ENCODE measurements around the gene LRR1. TPM values are rescaled to one million over a fixed set of nuclear protein-coding genes. Genes with fewer than 3 reads are reported as not detected.

The LRR1 gene
- total RNA-seq, 2 donors from 2014 or later = 7.0 to 8.4 TPM

- no peaks in the 10 kb centered on the region for H3K27me3 ChIP-seq (replicated peaks; ENCODE audit: insufficient read depth)
- intact Hi-C loops (cut with DNase I) = no loop called here
- TF ChIP-seq CTCF (IDR thresholded peaks at IDR 0.05) = peak; percentile 61 to 91 (median 80)
- TF ChIP-seq POLR2A (IDR thresholded peaks at IDR 0.05) = no peak
- TF ChIP-seq POLR2AphosphoS5 (IDR thresholded peaks at IDR 0.05) = no peak
- peaks cover 0 to 9% of the 10 kb centered on the region in 2 donors for H3K36me3 ChIP-seq
- no peak for DNase-seq (ENCODE audit: low spot score)
- H3K4me3 ChIP-seq = peak overlapping the region; percentile 81 to 94
- WGBS = 2% methylated on average over 14 of the region's 21 CpGs
- H3K9me3 ChIP-seq = no peaks in the 10 kb centered on the region
- H3K27ac ChIP-seq = peak overlapping the region; percentile 87
- H3K4me1 ChIP-seq (replicated peaks) = no peaks in the 10 kb centered on the region
Measured at GRCh38 chr14:49586673-49587460, 11.9 kb upstream of the LRR1 start.

- intact Hi-C loops (cut with DNase I) = no loop called here
- DNase-seq (ENCODE audit: low spot score) = no peak
- no peak overlapping the region for H3K4me3 ChIP-seq
- H3K4me1 ChIP-seq (replicated peaks) = no peaks in the 10 kb centered on the region
- H3K27ac ChIP-seq = no peak overlapping the region
- H3K9me3 ChIP-seq = no peaks in the 10 kb centered on the region
- peaks cover 0 to under 1% of the 10 kb centered on the region in 2 donors for H3K36me3 ChIP-seq
- 89% methylated on average over 3 of the region's 3 CpGs for WGBS
- TF ChIP-seq POLR2AphosphoS5 (IDR thresholded peaks at IDR 0.05) (no peak), POLR2A (IDR thresholded peaks at IDR 0.05) (no peak), CTCF (IDR thresholded peaks at IDR 0.05) (no peak)
- H3K27me3 ChIP-seq (replicated peaks; ENCODE audit: insufficient read depth) = no peaks in the 10 kb centered on the region
Measured at GRCh38 chr14:49589387-49589786, 9.4 kb upstream of the LRR1 start.

- Histone ChIP-seq H3K4me3 (no peak overlapping the region), H3K27me3 (replicated peaks; ENCODE audit: insufficient read depth) (no peaks in the 10 kb centered on the region), H3K4me1 (replicated peaks) (no peaks in the 10 kb centered on the region), H3K9me3 (no peaks in the 10 kb centered on the region), H3K27ac (no peak overlapping the region), H3K36me3 (no peaks in the 10 kb centered on the region)
- 84% methylated on average over 3 of the region's 3 CpGs for WGBS
- DNase-seq (ENCODE audit: low spot score) = no peak
- intact Hi-C loops (cut with DNase I) = no loop called here
- TF ChIP-seq POLR2A (IDR thresholded peaks at IDR 0.05) (no peak), POLR2AphosphoS5 (IDR thresholded peaks at IDR 0.05) (no peak), CTCF (IDR thresholded peaks at IDR 0.05) (no peak)
Measured at GRCh38 chr14:49593016-49593415, 5.7 kb upstream of the LRR1 start.

GRCh38 chr14:49594347-49595091 is 4.2 kb upstream of the LRR1 start:
- H3K9me3 ChIP-seq = no peaks in the 10 kb centered on the region
- no peak for DNase-seq (ENCODE audit: low spot score)
- intact Hi-C loops (cut with DNase I) = no loop called here
- H3K27me3 ChIP-seq (replicated peaks; ENCODE audit: insufficient read depth) = no peaks in the 10 kb centered on the region
- H3K4me1 ChIP-seq (replicated peaks) = no peaks in the 10 kb centered on the region
- no peaks in the 10 kb centered on the region for H3K36me3 ChIP-seq
- TF ChIP-seq POLR2A (IDR thresholded peaks at IDR 0.05) (no peak), POLR2AphosphoS5 (IDR thresholded peaks at IDR 0.05) (no peak), CTCF (IDR thresholded peaks at IDR 0.05) (no peak)
- 42% methylated on average over 4 of the region's 4 CpGs for WGBS
- no peak overlapping the region for H3K4me3 ChIP-seq
- H3K27ac ChIP-seq = no peak overlapping the region
